A673 (cell line): Measurements from ENCODE around the gene ZDHHC1.

Experiments used
- CTCF ChIP-seq: fragments of 300-800, 200-600 bp; sonication (generic); conservative IDR thresholded peaks from 2 replicates; pipeline ENCODE4 v1.5.1; 2017; ENCODE audit warnings: low read depth, mild to moderate bottlenecking, antibody characterized with exemption, low read length, moderate library complexity, mixed read lengths
- EZH2 ChIP-seq: fragments of 200-600 bp; sonication (generic); IDR thresholded peaks from 2 replicates; pipeline ENCODE4 v1.6.1; 2017; ENCODE audit warnings: borderline replicate concordance, low read depth, mild to moderate bottlenecking, mixed read lengths, antibody characterized with exemption, low read length; ENCODE audit not compliant: poor library complexity, severe bottlenecking

GRCh38 chr16:67432506-67432890 lies 16.2 kb upstream of the ZDHHC1 start:
- TF ChIP-seq CTCF (no peak), EZH2 (no peak)
